Measurements from ENCODE around the gene CCNYL1. TPM values are rescaled to one million over a fixed set of nuclear protein-coding genes. Genes with fewer than 3 reads are reported as not detected.
"Not testable (repeated sequence)": the region's sequence is repeated elsewhere in the genome, so short reads cannot be mapped to it uniquely, and the experiment has no call there.

The CCNYL1 gene
- total RNA-seq, 1 donor from 2014 or later, result 11.9 TPM

DNA sequence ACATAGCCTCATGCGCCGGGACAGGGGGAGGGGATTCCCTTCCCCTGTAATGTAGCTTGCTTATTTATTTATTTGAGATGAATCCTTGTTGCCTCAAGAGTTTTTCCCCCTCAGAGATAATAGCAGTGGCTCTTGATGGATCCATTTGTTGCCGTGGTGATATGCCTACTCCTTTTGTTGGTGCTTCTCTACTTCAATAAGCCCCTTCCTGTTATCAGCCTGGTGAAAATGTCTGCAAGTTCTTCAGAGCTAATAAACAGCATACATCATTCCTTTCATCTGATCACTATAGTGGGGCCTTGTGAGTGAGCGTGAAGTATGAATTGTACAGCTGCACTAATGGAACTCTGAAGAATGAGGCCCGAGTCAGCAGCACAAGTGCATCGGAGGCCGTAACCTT lies 38.9 kb downstream of the CCNYL1 start:
- no peaks in the 10 kb centered on the region for H3K9me3 Mint-ChIP-seq
- peaks cover 4% of the 10 kb centered on the region for H3K4me1 Mint-ChIP-seq
- TF ChIP-seq, protein P1, sequence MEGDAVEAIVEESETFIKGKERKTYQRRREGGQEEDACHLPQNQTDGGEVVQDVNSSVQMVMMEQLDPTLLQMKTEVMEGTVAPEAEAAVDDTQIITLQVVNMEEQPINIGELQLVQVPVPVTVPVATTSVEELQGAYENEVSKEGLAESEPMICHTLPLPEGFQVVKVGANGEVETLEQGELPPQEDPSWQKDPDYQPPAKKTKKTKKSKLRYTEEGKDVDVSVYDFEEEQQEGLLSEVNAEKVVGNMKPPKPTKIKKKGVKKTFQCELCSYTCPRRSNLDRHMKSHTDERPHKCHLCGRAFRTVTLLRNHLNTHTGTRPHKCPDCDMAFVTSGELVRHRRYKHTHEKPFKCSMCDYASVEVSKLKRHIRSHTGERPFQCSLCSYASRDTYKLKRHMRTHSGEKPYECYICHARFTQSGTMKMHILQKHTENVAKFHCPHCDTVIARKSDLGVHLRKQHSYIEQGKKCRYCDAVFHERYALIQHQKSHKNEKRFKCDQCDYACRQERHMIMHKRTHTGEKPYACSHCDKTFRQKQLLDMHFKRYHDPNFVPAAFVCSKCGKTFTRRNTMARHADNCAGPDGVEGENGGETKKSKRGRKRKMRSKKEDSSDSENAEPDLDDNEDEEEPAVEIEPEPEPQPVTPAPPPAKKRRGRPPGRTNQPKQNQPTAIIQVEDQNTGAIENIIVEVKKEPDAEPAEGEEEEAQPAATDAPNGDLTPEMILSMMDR (IDR thresholded peaks at IDR 0.05; ENCODE audit: unreplicated experiment), result no peak
- H3K27ac Mint-ChIP-seq, result no peak overlapping the region
- H3K27me3 Mint-ChIP-seq (ENCODE audit: low read depth), result no peaks in the 10 kb centered on the region
- peaks cover 4% of the 10 kb centered on the region for H3K36me3 Mint-ChIP-seq
- DNase-seq (ENCODE audit: low spot score in 2 of 2, unreplicated experiment in 2 of 2), result no peak
- no peak overlapping the region for H3K4me3 Mint-ChIP-seq

DNA sequence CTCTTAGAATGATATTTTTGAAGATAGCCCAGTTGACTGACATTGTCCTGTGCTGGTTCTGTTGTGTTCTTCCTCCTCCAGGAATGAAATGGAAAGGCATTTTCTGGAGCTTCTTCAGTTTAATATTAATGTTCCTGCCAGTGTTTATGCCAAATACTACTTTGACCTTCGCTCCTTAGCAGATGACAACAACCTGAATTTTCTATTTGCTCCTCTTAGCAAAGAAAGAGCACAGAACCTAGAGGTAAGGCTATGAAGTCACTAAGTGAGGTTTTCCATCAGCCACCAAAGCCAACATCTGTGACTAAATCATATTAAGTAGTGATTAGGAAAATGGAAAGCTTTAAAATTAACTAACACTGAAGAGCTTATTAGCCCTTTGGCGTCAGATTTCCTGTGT lies 39.4 kb downstream of the CCNYL1 start:
- Mint-ChIP-seq H3K27ac (no peak overlapping the region), H3K4me3 (no peak overlapping the region), H3K9me3 (no peaks in the 10 kb centered on the region), H3K36me3 (peaks cover 5% of the 10 kb centered on the region), H3K4me1 (peaks cover 4% of the 10 kb centered on the region), H3K27me3 (ENCODE audit: low read depth) (no peaks in the 10 kb centered on the region)
- DNase-seq (ENCODE audit: low spot score in 2 of 2, unreplicated experiment in 2 of 2), result no peak
- TF ChIP-seq, protein P1 (IDR thresholded peaks at IDR 0.05; ENCODE audit: unreplicated experiment), result no peak

DNA sequence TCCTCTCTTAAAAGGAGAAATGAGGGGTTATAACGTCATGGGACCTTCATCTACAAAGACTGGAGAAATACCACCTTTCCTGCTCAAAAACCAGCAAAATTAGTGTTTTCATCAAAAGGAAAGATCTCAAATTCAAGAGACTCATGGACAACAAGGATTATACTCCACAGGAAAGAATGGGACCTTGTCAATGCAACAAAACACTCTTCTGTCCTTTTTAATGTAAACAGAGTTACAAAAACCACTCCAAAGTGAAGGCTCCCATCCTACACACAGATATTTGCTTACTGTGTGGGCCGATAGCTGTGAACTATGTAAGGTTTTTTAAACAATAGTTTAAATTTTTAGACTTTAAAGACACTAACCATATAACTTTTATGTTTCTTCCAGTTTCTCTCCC lies 42.2 kb downstream of the CCNYL1 start:
- H3K36me3 Mint-ChIP-seq; DNase-seq (ENCODE audit: low spot score in 2 of 2, unreplicated experiment in 2 of 2); H3K27ac Mint-ChIP-seq; H3K27me3 Mint-ChIP-seq (ENCODE audit: low read depth); H3K4me1 Mint-ChIP-seq; H3K4me3 Mint-ChIP-seq; H3K9me3 Mint-ChIP-seq: not testable (repeated sequence)

DNA sequence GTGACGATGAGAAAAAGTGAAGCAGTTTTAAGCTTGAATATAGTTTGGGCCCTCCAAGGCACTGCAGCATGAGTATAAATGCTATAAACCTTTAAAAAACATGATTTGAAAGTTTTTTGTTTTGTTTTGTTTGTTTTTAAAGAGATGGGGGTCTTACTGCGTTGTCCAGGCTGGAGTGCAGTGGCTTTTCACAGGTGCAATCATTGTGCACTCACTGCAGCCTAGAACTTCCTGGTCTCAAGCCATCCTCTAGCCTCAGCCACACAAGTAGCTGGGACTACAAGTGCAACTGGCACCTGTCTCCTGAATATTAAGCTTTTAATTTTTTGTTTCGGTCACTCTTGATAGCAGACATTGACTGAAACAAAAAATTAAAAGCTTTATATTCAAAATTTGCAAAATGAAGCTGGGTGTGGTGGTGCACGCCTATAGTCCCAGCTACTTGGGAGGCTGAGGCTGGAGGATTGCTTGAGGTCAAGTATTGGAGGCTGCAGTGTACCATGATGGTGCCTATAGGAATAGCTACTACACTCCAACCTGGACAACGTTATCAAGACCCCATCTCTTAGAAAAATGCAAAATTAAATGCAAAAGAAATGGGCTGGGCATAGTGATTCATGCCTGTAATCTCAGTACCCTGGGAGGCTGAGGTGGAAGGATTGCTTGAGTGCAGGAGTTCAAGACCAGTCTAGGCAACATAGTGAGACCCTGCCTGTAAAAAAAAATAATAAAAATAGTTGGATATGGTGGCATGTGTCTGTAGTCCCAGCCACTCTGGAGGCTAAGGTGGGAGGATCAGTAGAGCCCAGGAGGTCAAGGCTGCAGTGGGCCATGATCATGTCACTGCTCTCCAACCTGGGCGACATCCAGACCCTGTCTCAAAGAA lies 43.3 kb downstream of the CCNYL1 start:
- Mint-ChIP-seq H3K4me1 (peaks cover 4% of the 10 kb centered on the region), H3K36me3 (peaks cover 5% of the 10 kb centered on the region), H3K27me3 (ENCODE audit: low read depth) (no peaks in the 10 kb centered on the region), H3K27ac (no peak overlapping the region), H3K4me3 (no peak overlapping the region), H3K9me3 (no peaks in the 10 kb centered on the region)
- DNase-seq (ENCODE audit: low spot score in 2 of 2, unreplicated experiment in 2 of 2), result no peak
- TF ChIP-seq, protein P1 (IDR thresholded peaks at IDR 0.05; ENCODE audit: unreplicated experiment), result no peak

DNA sequence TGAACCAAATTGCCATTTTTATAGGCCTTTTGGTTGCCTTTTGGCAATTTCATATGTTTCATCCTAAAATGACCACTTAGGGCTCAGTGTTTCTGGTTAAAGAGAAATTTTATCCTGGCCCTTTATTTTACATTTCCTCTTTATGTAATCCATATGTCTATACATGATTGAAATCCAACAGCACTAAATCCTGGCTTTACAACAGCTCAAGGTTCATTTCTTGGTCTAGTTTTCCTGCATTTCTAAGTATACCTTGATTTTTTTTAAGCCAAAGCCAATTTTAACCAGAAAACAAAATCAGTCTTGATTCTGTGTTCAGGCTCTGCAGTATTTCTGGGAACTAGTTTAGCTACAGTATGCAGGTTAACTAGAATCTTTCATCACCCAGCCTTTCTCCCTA lies 46.6 kb downstream of the CCNYL1 start:
- H3K4me1 Mint-ChIP-seq, result no peaks in the 10 kb centered on the region
- H3K27me3 Mint-ChIP-seq (ENCODE audit: low read depth), result no peaks in the 10 kb centered on the region
- H3K4me3 Mint-ChIP-seq, result no peak overlapping the region
- H3K36me3 Mint-ChIP-seq, result peaks cover 2% of the 10 kb centered on the region
- no peak for DNase-seq (ENCODE audit: low spot score in 2 of 2, unreplicated experiment in 2 of 2)
- no peaks in the 10 kb centered on the region for H3K9me3 Mint-ChIP-seq
- H3K27ac Mint-ChIP-seq, result no peak overlapping the region
- TF ChIP-seq, protein P1 (IDR thresholded peaks at IDR 0.05; ENCODE audit: unreplicated experiment), result no peak

DNA sequence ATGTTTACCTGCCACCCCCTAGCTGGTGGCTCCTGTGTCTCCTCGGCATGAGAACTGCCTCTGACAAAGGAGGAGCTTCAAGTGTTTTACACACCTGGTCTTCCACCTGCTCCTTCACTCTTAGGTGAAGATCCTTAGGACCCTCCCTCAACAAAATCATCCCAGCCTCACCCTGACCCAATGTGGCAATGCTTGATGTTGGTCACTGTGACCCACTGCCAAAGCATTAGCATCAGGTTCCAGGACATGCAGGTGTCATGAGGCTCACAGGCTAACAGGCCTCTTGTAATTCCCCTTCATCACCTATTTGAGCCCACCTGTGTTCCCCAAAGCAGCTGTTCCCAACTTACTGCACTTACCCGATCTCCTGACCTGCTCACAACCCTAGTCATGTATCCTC lies 48.5 kb downstream of the CCNYL1 start:
- TF ChIP-seq, protein P1 (IDR thresholded peaks at IDR 0.05; ENCODE audit: unreplicated experiment), result no peak
- H3K4me1 Mint-ChIP-seq, result no peaks in the 10 kb centered on the region
- peaks cover 2% of the 10 kb centered on the region for H3K36me3 Mint-ChIP-seq
- H3K9me3 Mint-ChIP-seq, result no peaks in the 10 kb centered on the region
- H3K4me3 Mint-ChIP-seq, result no peak overlapping the region
- DNase-seq (ENCODE audit: low spot score in 2 of 2, unreplicated experiment in 2 of 2), result no peak
- no peak overlapping the region for H3K27ac Mint-ChIP-seq
- H3K27me3 Mint-ChIP-seq (ENCODE audit: low read depth), result peaks cover 6% of the 10 kb centered on the region

Measured in mesothelial cell of epicardium (in vitro differentiated cells).